Activated T-helper 2 cell treated with anti-CD3 and anti-CD28 coated beads, Interferon-gamma antibody, Interleukin-2, Interleukin-4, amounts not matched to agents 10 μg/mL and 5 μg/mL and 100 μg/mL, durations not matched to agents 14 hours and 24 hours and 36 hours (primary cell): Measurements from ENCODE around the gene ADNP2. TPM values are rescaled to one million over a fixed set of nuclear protein-coding genes. Genes with fewer than 3 reads are reported as not detected.
"Not testable (repeated sequence)": the region's sequence is repeated elsewhere in the genome, so short reads cannot be mapped to it uniquely, and the experiment has no call there.

Experiments
- DNase-seq: peaks from one replicate; pipeline ENCODE4 v3.0.0; 2021; ENCODE audit warnings: low spot score
- H3K27ac Mint-ChIP-seq: one replicate; pipeline ENCODE4 v1.8.0; 2021; ENCODE audit warnings: mixed read lengths
- H3K27me3 Mint-ChIP-seq: one replicate; pipeline ENCODE4 v1.8.0; 2021; ENCODE audit warnings: low read depth, mixed read lengths
- H3K36me3 Mint-ChIP-seq: one replicate; pipeline ENCODE4 v1.8.0; 2021; ENCODE audit warnings: low read depth, mixed read lengths
- H3K4me1 Mint-ChIP-seq: one replicate; pipeline ENCODE4 v1.8.0; 2021; ENCODE audit warnings: low read depth, mixed read lengths
- H3K4me3 Mint-ChIP-seq: one replicate; pipeline ENCODE4 v1.8.0; 2021; ENCODE audit warnings: low read depth, mild to moderate bottlenecking, moderate library complexity, mixed read lengths
- H3K9me3 Mint-ChIP-seq: one replicate; pipeline ENCODE4 v1.8.0; 2021; ENCODE audit warnings: mixed read lengths
- intact Hi-C: fragments of 100-400 bp; cut with micrococcal nuclease; formaldehyde crosslinking; loops from one replicate; pipeline ENCODE4 v1.15.1; 2023
- total RNA-seq: library from RNA; stranded (reverse); gene quantifications from 2 replicates; pipeline ENCODE4 v1.2.3, GENCODE V29; 2022

Gene ADNP2
- total RNA-seq, 1 donor from 2014 or later, result 28.1 TPM

- no peak for DNase-seq
- Mint-ChIP-seq H3K9me3 (no peaks in the 10 kb centered on the region), H3K4me3 (no peak overlapping the region), H3K4me1 (no peaks in the 10 kb centered on the region), H3K27ac (no peak overlapping the region), H3K36me3 (no peaks in the 10 kb centered on the region), H3K27me3 (peaks cover 5% of the 10 kb centered on the region)
- intact Hi-C loops, result loop anchor here (5.0 kb wide), 1 partner anchor 44 kb away; no protein-coding TSS in a partner anchor
These were observed 49.3 kb downstream of the ADNP2 start for GRCh38 chr18:80158365-80158764.

- intact Hi-C loops, result loop anchor here (5.0 kb wide), 1 partner anchor 42 kb away; no protein-coding TSS in a partner anchor
- peak overlapping the region; percentile 30 for H3K4me3 Mint-ChIP-seq
- peaks cover 5% of the 10 kb centered on the region for H3K27me3 Mint-ChIP-seq
- no peaks in the 10 kb centered on the region for H3K36me3 Mint-ChIP-seq
- H3K9me3 Mint-ChIP-seq, result peaks cover 8% of the 10 kb centered on the region
- DNase-seq, result peak; percentile 30
- H3K27ac Mint-ChIP-seq, result no peak overlapping the region
- H3K4me1 Mint-ChIP-seq, result no peaks in the 10 kb centered on the region
These were observed 50.9 kb downstream of the ADNP2 start for GRCh38 chr18:80159713-80160636.

GRCh38 chr18:80161781-80162417 is 52.8 kb downstream of the ADNP2 start:
- H3K27me3 Mint-ChIP-seq, result peaks cover 5% of the 10 kb centered on the region
- H3K36me3 Mint-ChIP-seq, result no peaks in the 10 kb centered on the region
- DNase-seq, result no peak
- no peaks in the 10 kb centered on the region for H3K4me1 Mint-ChIP-seq
- intact Hi-C loops, result no loop called here
- no peak overlapping the region for H3K27ac Mint-ChIP-seq
- peaks cover 12% of the 10 kb centered on the region for H3K9me3 Mint-ChIP-seq
- no peak overlapping the region for H3K4me3 Mint-ChIP-seq

- Mint-ChIP-seq H3K36me3 (no peaks in the 10 kb centered on the region), H3K4me3 (no peak overlapping the region), H3K4me1 (no peaks in the 10 kb centered on the region), H3K27ac (no peak overlapping the region), H3K27me3 (peaks cover 5% of the 10 kb centered on the region), H3K9me3 (peaks cover 12% of the 10 kb centered on the region)
- DNase-seq, result no peak
- intact Hi-C loops, result no loop called here
These were observed 54.1 kb downstream of the ADNP2 start for GRCh38 chr18:80163183-80163582.

- H3K4me3 Mint-ChIP-seq, H3K27me3 Mint-ChIP-seq, DNase-seq, intact Hi-C loops, H3K36me3 Mint-ChIP-seq, H3K4me1 Mint-ChIP-seq, H3K27ac Mint-ChIP-seq: not testable (repeated sequence)
- peaks cover 12% of the 10 kb centered on the region for H3K9me3 Mint-ChIP-seq
These were observed 55.8 kb downstream of the ADNP2 start for GRCh38 chr18:80164727-80165355.

GRCh38 chr18:80166240-80166639 is 57.2 kb downstream of the ADNP2 start:
- no peak overlapping the region for H3K4me3 Mint-ChIP-seq
- peaks cover 12% of the 10 kb centered on the region for H3K9me3 Mint-ChIP-seq
- DNase-seq, result no peak
- no peaks in the 10 kb centered on the region for H3K36me3 Mint-ChIP-seq
- H3K4me1 Mint-ChIP-seq, result no peaks in the 10 kb centered on the region
- intact Hi-C loops, result no loop called here
- no peak overlapping the region for H3K27ac Mint-ChIP-seq
- peaks cover 2% of the 10 kb centered on the region for H3K27me3 Mint-ChIP-seq

- intact Hi-C loops, result no loop called here
- H3K9me3 Mint-ChIP-seq, result peaks cover 12% of the 10 kb centered on the region
- H3K27me3 Mint-ChIP-seq, result peaks cover 6% of the 10 kb centered on the region
- H3K4me1 Mint-ChIP-seq, result peaks cover 1% of the 10 kb centered on the region
- H3K36me3 Mint-ChIP-seq, result no peaks in the 10 kb centered on the region
- H3K27ac Mint-ChIP-seq, result no peak overlapping the region
- H3K4me3 Mint-ChIP-seq, result no peak overlapping the region
- no peak for DNase-seq
These were observed 57.7 kb downstream of the ADNP2 start for GRCh38 chr18:80166725-80167124.

- Mint-ChIP-seq H3K27me3 (peaks cover 6% of the 10 kb centered on the region), H3K27ac (no peak overlapping the region), H3K4me1 (peaks cover 1% of the 10 kb centered on the region), H3K4me3 (no peak overlapping the region), H3K36me3 (no peaks in the 10 kb centered on the region), H3K9me3 (peaks cover 12% of the 10 kb centered on the region)
- intact Hi-C loops, result no loop called here
- DNase-seq, result no peak
These were observed 58.3 kb downstream of the ADNP2 start for GRCh38 chr18:80167331-80167730.

- Mint-ChIP-seq H3K36me3 (no peaks in the 10 kb centered on the region), H3K4me1 (peaks cover 1% of the 10 kb centered on the region), H3K27me3 (peaks cover 9% of the 10 kb centered on the region), H3K27ac (no peak overlapping the region), H3K4me3 (no peak overlapping the region), H3K9me3 (peaks cover 12% of the 10 kb centered on the region)
- no peak for DNase-seq
- intact Hi-C loops, result no loop called here
These were observed 58.9 kb downstream of the ADNP2 start for GRCh38 chr18:80167931-80168330.

- peaks cover 12% of the 10 kb centered on the region for H3K9me3 Mint-ChIP-seq
- H3K4me3 Mint-ChIP-seq, result no peak overlapping the region
- intact Hi-C loops, result no loop called here
- peaks cover 11% of the 10 kb centered on the region for H3K27me3 Mint-ChIP-seq
- no peak for DNase-seq
- H3K36me3 Mint-ChIP-seq, result no peaks in the 10 kb centered on the region
- H3K27ac Mint-ChIP-seq, result no peak overlapping the region
- peaks cover 1% of the 10 kb centered on the region for H3K4me1 Mint-ChIP-seq
These were observed 59.3 kb downstream of the ADNP2 start for GRCh38 chr18:80168346-80168745.

- Mint-ChIP-seq H3K4me3 (no peak overlapping the region), H3K9me3 (peaks cover 12% of the 10 kb centered on the region), H3K4me1 (peaks cover 1% of the 10 kb centered on the region), H3K27ac (no peak overlapping the region), H3K27me3 (peaks cover 11% of the 10 kb centered on the region), H3K36me3 (no peaks in the 10 kb centered on the region)
- intact Hi-C loops, result no loop called here
- DNase-seq, result no peak
These were observed 59.9 kb downstream of the ADNP2 start for GRCh38 chr18:80168982-80169381.

GRCh38 chr18:80169607-80170006 is 60.5 kb downstream of the ADNP2 start:
- no peak for DNase-seq
- Mint-ChIP-seq H3K27ac (no peak overlapping the region), H3K9me3 (peaks cover 8% of the 10 kb centered on the region), H3K36me3 (no peaks in the 10 kb centered on the region), H3K27me3 (peaks cover 11% of the 10 kb centered on the region), H3K4me3 (no peak overlapping the region), H3K4me1 (peaks cover 1% of the 10 kb centered on the region)
- intact Hi-C loops, result no loop called here
